HL-60/S4 (cell line): ENCODE measurements around the gene CHL1.
"Not testable (repeated sequence)": the region's sequence is repeated elsewhere in the genome, so short reads cannot be mapped to it uniquely, and the experiment has no call there.

Experiments
- in situ Hi-C: fragments of 300-500 bp; cut with MboI; formaldehyde crosslinking; loops from 2 replicates; pipeline ENCODE4 v1.14.3; 2022; ENCODE audit warnings: low sequenced_read_pairs

The CHL1 gene

GRCh38 chr3:332701-333100 lies 136.1 kb downstream of the CHL1 start:
- in situ Hi-C loops: no loop called here

DNA sequence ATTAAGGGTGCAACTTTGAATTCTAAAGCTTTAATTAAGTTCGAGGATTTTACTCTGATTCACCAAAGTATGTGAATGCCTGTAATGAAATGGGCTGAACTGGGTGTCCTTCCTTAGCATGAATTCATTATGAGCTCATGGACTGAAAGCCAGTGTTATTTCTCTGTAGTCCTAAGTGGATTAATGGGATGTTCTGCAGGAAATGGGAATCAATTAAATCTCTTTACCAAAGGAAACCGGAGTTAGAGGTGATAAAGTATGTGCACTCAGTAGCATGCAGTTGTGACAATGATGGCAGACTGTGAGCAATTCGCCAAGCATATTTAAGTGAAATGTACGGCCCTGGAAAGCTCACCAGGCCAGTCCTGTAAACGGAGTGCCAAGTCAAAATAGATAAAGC lies 138.7 kb downstream of the CHL1 start:
- in situ Hi-C loops: no loop called here

DNA sequence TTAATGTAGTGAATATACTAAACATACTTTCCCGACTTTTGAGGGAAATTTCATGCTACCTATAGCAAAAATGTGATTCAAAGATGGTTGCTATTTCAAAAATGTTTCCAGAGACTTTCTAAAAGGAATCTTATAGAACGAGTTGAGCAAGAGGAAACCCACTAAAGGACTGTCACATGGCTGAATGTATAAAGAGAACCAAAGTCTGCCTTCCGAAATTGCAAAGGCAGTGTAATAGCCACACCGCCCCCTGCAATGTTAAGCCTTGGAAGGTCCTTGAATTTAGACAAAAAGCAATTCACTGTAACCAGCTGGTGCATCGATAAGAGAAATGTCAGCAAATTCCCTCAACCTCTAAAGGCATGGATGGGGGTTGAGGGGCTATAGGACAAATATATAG lies 142.8 kb downstream of the CHL1 start:
- in situ Hi-C loops: no loop called here

DNA sequence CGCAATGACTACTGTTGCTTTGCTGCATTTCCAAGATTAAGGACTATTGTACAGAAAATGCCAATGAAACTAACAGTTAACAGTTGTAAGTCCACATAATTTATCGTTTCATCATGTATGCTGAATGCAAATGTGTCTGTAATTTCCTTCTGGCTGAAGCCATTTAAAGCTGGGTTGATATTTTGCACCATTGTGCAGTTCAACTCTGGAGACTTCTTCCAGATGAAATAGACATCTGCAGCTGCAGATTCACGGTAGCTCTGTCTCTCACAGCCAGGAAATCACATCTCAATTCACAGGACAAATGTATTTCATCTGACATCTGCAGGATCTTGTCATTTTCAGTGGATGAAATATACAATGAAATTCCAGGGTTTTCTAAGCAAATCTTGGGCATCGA lies 145.4 kb downstream of the CHL1 start:
- in situ Hi-C loops: no loop called here

DNA sequence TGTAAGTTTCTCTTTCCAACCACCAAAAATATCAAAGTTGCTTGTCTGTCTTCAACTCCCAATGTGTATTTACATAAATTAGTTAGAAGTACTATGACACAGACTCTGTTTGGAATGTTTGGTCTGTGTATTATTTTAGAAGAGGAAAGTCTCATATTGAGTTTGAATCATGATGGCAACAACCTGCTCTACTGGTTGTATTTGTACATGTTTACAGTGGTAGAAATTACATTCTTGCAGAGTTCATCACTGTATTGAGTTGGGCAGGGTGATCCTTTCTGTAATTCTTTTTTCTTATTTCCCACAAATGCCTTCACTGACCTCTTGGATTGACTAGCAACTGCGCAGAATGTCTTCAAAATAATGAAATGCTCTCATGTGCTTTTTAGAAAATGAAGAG lies 149.6 kb downstream of the CHL1 start:
- in situ Hi-C loops: no loop called here

DNA sequence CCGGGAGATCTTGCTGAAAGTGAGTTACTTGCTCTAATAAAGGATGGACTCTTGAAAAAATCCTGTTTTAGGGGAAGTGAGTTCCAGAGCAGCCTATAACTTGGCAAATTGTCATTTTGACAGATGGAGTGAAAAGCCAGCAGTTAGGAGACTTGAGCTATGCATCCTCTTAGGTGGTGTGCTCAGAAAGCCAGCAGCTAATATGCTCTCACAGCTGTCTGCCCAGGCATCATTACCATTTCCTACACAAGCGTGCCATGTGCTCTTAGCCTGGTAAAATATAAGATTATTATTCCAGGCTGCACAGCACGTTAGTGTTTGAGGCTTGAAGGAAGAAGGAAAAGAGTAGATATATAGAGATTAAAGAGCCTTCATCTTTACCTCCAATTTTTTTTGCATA lies 151.0 kb downstream of the CHL1 start:
- in situ Hi-C loops: no loop called here

DNA sequence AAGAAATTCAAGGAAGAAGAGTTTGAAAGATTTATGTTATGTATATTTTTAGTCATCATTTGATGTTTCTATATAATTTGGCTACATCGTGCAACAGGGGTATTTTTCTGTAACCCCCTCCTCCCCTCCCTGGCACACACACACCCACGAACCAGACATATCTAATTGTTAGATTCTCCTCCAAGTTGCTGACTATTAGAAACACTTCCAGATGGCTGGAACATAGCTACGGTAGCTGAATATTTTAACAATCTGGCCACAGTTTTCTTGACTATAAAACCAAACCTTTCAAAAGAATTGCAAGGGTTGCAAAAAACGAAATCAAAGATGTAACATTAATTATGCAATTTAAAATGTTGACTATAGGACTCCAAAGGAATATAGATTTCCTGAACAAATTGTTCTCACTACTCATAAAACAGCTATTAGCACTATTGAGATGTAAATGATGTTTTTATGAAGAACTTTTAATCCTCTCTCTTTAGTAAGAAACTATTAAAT lies 154.4 kb downstream of the CHL1 start:
- in situ Hi-C loops: no loop called here

GRCh38 chr3:352599-352998 lies 156.0 kb downstream of the CHL1 start:
- in situ Hi-C loops: no loop called here

DNA sequence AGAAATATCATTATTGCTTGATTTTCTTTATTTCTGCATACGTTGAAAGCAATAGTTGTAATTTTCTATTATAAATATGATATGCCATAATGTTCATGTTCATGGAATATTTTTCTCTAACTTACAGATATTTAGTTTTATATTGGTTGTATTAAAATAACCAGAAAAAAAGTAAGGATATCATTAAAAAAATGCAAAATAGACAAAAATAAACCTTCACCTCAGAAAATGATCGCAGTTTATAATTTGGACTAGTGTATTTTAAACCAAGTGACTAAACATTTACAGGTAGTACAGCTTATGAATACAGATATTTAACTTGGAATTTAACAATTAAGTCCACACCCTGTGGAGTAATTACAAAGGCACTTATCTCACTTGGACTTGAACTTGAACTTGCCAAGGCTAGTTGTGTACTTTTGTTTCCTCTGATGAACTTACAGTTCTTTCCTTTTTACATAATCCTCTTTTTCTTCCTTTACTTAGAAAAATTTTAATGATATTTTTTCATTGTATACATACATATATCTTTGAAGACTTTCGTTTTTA lies 156.7 kb downstream of the CHL1 start:
- in situ Hi-C loops: no loop called here

GRCh38 chr3:354432-354831 lies 157.9 kb downstream of the CHL1 start:
- in situ Hi-C loops: no loop called here

DNA sequence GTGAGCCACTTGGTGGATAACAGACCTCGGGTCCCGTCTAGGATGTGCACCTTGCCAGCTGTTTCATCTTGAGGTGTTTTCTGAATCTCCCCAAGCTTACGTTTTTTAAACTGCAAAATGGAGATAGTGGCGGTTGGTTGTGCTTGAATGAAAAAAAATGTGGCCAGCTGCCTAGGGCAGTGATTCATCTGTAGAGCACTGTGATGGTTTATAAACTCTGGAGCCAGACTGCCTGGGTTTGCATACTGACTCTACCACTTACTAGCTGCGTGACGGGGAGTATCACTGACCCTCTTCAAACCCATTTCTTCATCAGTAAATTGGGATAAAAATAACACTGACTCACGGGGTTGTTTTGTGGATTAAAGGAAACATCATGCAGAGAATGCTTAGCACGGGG lies 159.1 kb downstream of the CHL1 start:
- in situ Hi-C loops: no loop called here

GRCh38 chr3:356952-357351 lies 160.4 kb downstream of the CHL1 start:
- in situ Hi-C loops: no loop called here

DNA sequence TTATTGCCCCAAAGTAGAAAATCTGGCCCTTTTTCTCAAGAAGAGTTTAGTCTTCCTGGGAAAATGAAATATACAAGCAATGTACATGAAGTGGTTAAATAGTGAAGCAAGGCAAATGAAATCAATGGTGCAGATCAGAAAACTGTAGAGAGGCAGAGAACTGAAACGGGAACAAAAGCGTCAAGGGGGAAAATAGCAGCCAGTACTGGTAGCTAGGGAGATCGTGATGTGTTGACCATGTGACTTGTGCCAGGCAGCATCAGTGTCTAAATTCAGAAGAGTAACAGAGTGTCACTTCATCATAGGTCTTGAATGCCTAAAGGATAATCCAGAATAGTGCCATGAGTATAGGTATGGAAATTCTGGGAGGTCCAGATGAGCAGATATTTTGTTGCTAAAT lies 163.1 kb downstream of the CHL1 start:
- in situ Hi-C loops: no loop called here

GRCh38 chr3:362681-363338 lies 166.2 kb downstream of the CHL1 start:
- in situ Hi-C loops: no loop called here

DNA sequence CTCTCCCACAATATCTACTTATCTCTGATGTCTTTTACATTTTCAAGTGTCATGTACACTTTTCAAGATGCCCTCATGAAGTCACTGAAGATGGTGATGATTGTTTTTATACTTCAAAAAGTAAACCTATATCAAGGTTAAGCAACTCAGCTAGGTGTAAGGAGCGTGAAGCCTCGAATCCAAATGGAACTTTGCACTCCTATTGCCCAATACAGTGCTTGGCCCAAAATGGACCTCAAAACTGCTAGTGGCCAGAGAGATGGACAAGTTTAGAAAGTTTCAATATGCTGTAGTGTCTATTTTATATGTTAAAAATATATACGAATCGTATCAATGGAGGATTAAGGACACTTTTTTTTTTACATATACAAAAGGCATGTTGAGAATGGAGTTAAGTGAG lies 167.7 kb downstream of the CHL1 start:
- in situ Hi-C loops: no loop called here

- in situ Hi-C loops: no loop called here
Observed at GRCh38 chr3:365268-365667, 168.7 kb downstream of the CHL1 start.

DNA sequence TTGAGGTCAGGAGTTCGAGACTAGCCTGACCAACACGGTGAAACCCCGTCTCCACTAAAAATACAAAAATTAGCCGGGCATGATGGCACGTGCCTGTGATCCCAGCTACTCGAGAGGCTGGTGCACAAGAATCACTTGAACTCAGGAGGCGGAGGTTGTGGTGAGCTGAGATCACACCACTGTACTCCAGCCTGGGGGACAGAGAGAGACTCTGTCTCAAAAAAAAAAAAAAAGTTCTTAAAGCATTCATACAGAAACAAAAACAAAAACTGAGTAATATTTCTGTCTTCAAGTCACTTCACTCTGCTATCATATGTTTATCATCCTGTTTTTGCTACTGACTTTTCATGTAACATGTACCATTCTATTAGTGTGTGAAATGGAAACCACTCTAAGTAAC lies 169.7 kb downstream of the CHL1 start:
- in situ Hi-C loops: not testable (repeated sequence)

DNA sequence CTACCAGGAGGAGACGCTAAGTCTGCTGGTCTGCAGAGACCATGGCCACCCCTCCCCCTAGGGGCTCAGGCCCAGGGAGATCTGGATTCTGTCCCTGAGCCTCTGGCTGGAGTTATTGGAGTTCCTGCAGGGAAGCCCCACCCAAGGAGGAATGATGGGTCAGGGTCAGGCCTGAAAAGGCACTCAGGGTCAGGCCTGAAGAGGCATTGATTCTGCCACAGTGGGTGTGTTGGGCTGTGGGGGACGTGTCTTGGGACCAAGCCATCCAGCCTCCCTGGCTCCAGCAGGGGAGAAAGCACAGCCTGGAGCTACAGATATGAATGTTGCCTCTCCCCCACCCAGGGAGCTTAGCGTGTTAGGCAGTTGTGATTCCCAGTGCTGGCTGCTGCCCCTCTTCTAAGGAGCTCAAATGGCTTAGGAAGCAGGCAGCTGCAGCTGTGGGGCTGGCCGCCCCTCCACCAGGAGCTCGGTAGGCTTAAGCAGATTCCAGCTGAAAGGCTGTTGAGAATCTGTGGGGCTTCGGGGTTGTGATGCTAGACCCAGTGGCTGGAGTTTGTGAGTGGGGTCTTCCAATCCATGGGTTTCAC lies 176.7 kb downstream of the CHL1 start:
- in situ Hi-C loops: no loop called here

DNA sequence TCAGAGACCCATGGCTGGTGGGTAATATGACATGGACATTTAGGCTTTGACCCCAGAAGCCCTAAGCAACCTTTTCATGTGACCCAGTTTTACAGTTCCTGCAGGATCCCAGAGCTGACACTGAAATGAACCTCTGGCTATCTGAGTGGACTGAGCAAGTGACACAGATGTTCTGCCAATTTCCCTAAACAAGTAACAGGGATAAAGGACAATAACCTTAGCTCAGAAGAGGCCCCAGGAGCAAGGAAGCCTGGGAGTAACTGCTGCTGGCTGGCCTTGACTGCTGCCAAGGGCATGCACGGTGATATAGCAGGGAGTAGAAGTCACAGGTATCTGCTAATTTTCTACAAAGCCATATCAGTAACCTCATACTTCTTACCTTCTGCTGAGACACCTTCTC lies 177.9 kb downstream of the CHL1 start:
- in situ Hi-C loops: no loop called here

DNA sequence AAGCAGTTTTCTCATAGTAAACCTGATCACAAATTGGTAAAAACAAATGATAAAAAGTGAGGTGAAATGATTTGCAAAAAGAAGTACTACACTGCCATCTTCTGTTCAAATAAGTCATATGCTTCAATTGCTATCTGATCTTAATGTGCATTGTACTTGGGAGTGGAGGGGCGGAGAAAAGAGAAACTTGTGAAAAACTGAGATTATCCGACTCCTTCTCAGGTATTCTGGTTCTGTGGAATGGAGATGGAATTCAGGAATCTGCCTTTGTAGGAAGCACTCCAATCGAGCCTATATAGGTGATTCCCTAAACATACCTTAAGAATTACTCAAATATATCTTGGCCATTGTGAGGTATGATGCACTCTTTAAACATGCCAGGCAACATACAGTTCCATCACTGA lies 180.6 kb downstream of the CHL1 start:
- in situ Hi-C loops: no loop called here

GRCh38 chr3:380801-381200 lies 184.2 kb downstream of the CHL1 start:
- in situ Hi-C loops: no loop called here

- in situ Hi-C loops: no loop called here
Observed at GRCh38 chr3:385151-385550, 188.6 kb downstream of the CHL1 start.

DNA sequence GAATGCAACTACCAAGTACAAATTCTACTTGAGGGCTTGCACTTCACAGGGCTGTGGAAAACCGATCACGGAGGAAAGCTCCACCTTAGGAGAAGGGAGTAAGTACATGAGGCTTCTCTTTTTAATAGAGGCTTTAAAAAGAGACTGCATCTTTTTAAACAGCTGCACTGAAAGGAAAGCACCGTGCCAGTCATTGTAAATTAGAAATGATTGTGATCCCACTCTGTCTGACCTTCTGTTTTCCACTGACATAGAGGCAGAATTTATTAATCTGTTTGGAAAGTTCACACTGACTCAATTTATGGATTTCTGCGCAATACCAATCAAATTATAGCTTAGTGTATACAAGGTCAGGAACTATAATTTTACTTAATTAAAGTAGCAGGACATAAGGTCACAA lies 198.2 kb downstream of the CHL1 start:
- in situ Hi-C loops: no loop called here
